ENCODE results near the gene C21orf91. TPM values are rescaled to one million over a fixed set of nuclear protein-coding genes. Genes with fewer than 3 reads are reported as not detected.
A peak's percentile ranks its signal among the peaks of the same experiment; 100 is the strongest.

The C21orf91 gene
- total RNA-seq, 2 experiments from 2014 or later, result 40.9 to 42.2 TPM

DNA sequence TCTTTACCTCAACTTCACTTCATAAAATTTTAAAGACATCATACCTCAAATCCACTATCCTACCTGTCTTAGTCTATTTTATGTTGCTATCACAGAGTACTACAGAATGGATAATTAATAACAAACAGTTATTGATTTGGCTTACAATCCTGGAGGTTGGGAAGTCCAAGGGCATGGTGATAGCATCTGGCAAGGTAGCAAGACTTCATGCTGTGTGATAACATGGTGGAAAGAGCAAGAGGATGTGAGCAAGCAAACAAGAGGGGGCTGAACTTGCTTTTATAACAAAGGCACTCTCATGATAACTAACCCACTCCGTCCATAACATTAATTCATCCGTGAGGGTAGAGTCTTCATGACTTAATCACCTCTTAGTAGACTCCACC is 33.8 kb downstream of the C21orf91 start:
- no peaks in the 10 kb centered on the region for H3K9me3 Mint-ChIP-seq
- peak overlapping the region; percentile 93 for H3K27ac Mint-ChIP-seq
- TF ChIP-seq CTCF (IDR thresholded peaks at IDR 0.05), result no peak
- H3K4me3 Mint-ChIP-seq, result peak overlapping the region; percentile 84
- Histone ChIP-seq H3K9me3 (ENCODE audit: control insufficient read depth in 1 of 2, insufficient read depth in 1 of 2, low read length in 2 of 2) (no peaks in the 10 kb centered on the region), H3K4me1 (ENCODE audit: insufficient read depth, low read length) (peaks cover 64% of the 10 kb centered on the region), H3K27me3 (ENCODE audit: control insufficient read depth in 1 of 2, insufficient read depth in 2 of 2, low read length in 2 of 2) (no peaks in the 10 kb centered on the region), H3K36me3 (ENCODE audit: insufficient read depth, low read length) (peaks cover 6% of the 10 kb centered on the region), H3K27ac (ENCODE audit: low read depth in 1 of 2, low read length in 2 of 2) (peak overlapping the region in 1 of 2 donors; percentile 77), H3K4me3 (ENCODE audit: low read length) (no peak overlapping the region)
- no peaks in the 10 kb centered on the region for H3K27me3 Mint-ChIP-seq
- H3K36me3 Mint-ChIP-seq (ENCODE audit: low read depth), result peaks cover 21% of the 10 kb centered on the region
- peaks cover 94% of the 10 kb centered on the region for H3K4me1 Mint-ChIP-seq (ENCODE audit: low read depth)
- CTCF ChIA-PET, result no interaction called here
- ATAC-seq (ENCODE audit: poor library complexity) (no peak), DNase-seq (no peak)
- POLR2A ChIA-PET, result no interaction called here
- intact Hi-C loops (cut with DNase I, micrococcal nuclease), result loop anchor here in 1 of 2 experiments (2.0 to 10.0 kb wide), 2 partner anchors 31 to 171 kb away; partner anchors contain the start of gene BTG3

DNA sequence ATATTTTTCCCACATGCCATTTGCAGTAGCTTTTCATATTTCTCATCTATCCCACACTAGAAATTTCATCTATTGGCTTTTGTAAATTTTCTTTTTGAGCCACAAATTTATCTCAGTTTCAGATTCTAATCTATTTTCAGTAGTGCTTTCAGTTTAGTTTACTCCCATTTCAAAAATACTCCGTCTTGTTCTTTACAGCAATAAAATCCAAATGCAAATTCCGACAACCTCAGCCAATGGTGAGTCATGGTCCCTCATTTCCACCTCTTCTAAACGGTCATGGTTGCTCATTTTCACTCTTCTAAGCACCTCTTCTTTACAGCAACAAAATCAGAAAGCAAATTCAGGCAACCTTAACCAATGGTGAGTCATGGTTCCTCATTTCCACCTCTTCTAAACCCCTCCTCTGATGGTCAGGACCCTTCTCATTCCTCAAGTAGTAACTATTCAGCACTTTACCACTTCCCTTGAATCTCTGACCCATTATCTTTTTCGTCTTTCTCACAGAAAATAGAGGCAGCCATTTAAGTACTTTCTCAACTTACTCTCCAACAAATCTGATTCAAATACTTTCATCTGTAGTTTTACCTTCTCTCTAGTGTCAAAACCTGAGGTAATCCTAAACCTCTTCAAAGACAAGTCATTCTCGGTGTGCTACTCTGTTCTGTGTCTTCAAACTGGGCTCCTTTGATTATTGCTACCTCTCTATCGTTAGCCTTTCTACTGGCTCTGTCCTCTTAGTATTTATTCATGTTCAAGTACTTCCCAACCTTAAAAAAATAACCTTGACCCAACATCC is 34.4 kb downstream of the C21orf91 start:
- peak overlapping the region; percentile 40 for H3K4me3 ChIP-seq (ENCODE audit: low read length)
- Mint-ChIP-seq H3K9me3 (no peaks in the 10 kb centered on the region), H3K36me3 (ENCODE audit: low read depth) (peaks cover 21% of the 10 kb centered on the region), H3K27me3 (no peaks in the 10 kb centered on the region), H3K4me1 (ENCODE audit: low read depth) (peaks cover 98% of the 10 kb centered on the region), H3K27ac (peak overlapping the region; percentile 93), H3K4me3 (peak overlapping the region; percentile 84)
- intact Hi-C loops (cut with DNase I, micrococcal nuclease), result loop anchor here (1.0 to 10.0 kb wide), 4 partner anchors 32 to 170 kb away; partner anchors contain the start of genes BTG3 (in 1 of the 2) and C21orf91 (in 1 of the 2)
- no peaks in the 10 kb centered on the region for H3K9me3 ChIP-seq (ENCODE audit: control insufficient read depth in 1 of 2, insufficient read depth in 1 of 2, low read length in 2 of 2)
- peaks cover 70% of the 10 kb centered on the region for H3K4me1 ChIP-seq (ENCODE audit: insufficient read depth, low read length)
- no peaks in the 10 kb centered on the region for H3K27me3 ChIP-seq (ENCODE audit: control insufficient read depth in 1 of 2, insufficient read depth in 2 of 2, low read length in 2 of 2)
- peak; percentile 4 for ATAC-seq (ENCODE audit: poor library complexity)
- peaks cover 6% of the 10 kb centered on the region for H3K36me3 ChIP-seq (ENCODE audit: insufficient read depth, low read length)
- ChIA-PET CTCF (interaction anchor here (1.1 to 1.2 kb wide), 2 partner anchors 9 to 19 kb away, joined by 3 read pairs; no protein-coding TSS in a partner anchor), POLR2A (interaction anchor here (0.6 to 5.8 kb wide), 8 partner anchors 9 to 33 kb away, joined by 4 to 167 read pairs (median 10); partner anchors contain the start of gene C21orf91)
- DNase-seq, result peak in 4 of 14 experiments; percentile 35 to 69 (median 61)
- TF ChIP-seq CTCF (IDR thresholded peaks at IDR 0.05), result no peak
- peak overlapping the region; percentile 58 to 77 for H3K27ac ChIP-seq (ENCODE audit: low read depth in 1 of 2, low read length in 2 of 2)

- peaks cover 97% of the 10 kb centered on the region for H3K4me1 Mint-ChIP-seq (ENCODE audit: low read depth)
- ATAC-seq (ENCODE audit: poor library complexity) (peak; percentile 27), DNase-seq (peak in 3 of 14 experiments; percentile 59 to 65 (median 59))
- peak overlapping the region; percentile 40 for H3K4me3 ChIP-seq (ENCODE audit: low read length)
- peak overlapping the region; percentile 84 for H3K4me3 Mint-ChIP-seq
- intact Hi-C loops (cut with DNase I, micrococcal nuclease), result loop anchor here (1.0 to 10.0 kb wide), 4 partner anchors 33 to 169 kb away; partner anchors contain the start of genes BTG3 (in 1 of the 2) and C21orf91 (in 1 of the 2)
- H3K4me1 ChIP-seq (ENCODE audit: insufficient read depth, low read length), result peaks cover 74% of the 10 kb centered on the region
- H3K27me3 ChIP-seq (ENCODE audit: control insufficient read depth in 1 of 2, insufficient read depth in 2 of 2, low read length in 2 of 2), result no peaks in the 10 kb centered on the region
- no peaks in the 10 kb centered on the region for H3K27me3 Mint-ChIP-seq
- H3K9me3 Mint-ChIP-seq, result no peaks in the 10 kb centered on the region
- peaks cover 6% of the 10 kb centered on the region for H3K36me3 ChIP-seq (ENCODE audit: insufficient read depth, low read length)
- H3K36me3 Mint-ChIP-seq (ENCODE audit: low read depth), result peaks cover 21% of the 10 kb centered on the region
- H3K27ac Mint-ChIP-seq, result peak overlapping the region; percentile 93
- TF ChIP-seq CTCF (IDR thresholded peaks at IDR 0.05), result no peak
- ChIA-PET CTCF (interaction anchor here (1.0 to 1.7 kb wide), 5 partner anchors 9 to 35 kb away, joined by 3 to 5 read pairs (median 3); partner anchors contain the start of gene C21orf91), POLR2A (interaction anchor here (0.6 to 5.8 kb wide), 12 partner anchors 9 to 91 kb away, joined by 3 to 167 read pairs (median 6); partner anchors contain the start of gene C21orf91)
- H3K27ac ChIP-seq (ENCODE audit: low read depth in 1 of 2, low read length in 2 of 2), result peak overlapping the region; percentile 58 to 77
- no peaks in the 10 kb centered on the region for H3K9me3 ChIP-seq (ENCODE audit: control insufficient read depth in 1 of 2, insufficient read depth in 1 of 2, low read length in 2 of 2)
Measured at GRCh38 chr21:17784180-17784598, 35.0 kb downstream of the C21orf91 start.

All from CD4-positive, alpha-beta T cell (primary cell).